Hepatocyte (in vitro differentiated cells): ENCODE measurements around the gene HHIPL2.

Experiments
- EZH2 ChIP-seq: fragments of 200-600 bp; sonication (generic); IDR thresholded peaks from 2 replicates; pipeline ENCODE4 v1.6.1; 2016; ENCODE audit warnings: antibody characterized with exemption, mild to moderate bottlenecking, borderline replicate concordance
- EZH2phosphoT487 ChIP-seq: fragments of 200-600 bp; sonication (generic); IDR thresholded peaks from one replicate; pipeline ENCODE4 v1.6.1; 2018; ENCODE audit warnings: antibody characterized with exemption, mild to moderate bottlenecking, low read depth, moderate library complexity; ENCODE audit not compliant: unreplicated experiment, severe bottlenecking
- TF ChIP-seq, protein P1 (sequence below): fragments of 200-600 bp; sonication (generic); IDR thresholded peaks from 2 replicates; pipeline ENCODE4 v1.5.1; 2016; ENCODE audit warnings: antibody characterized with exemption, mild to moderate bottlenecking; ENCODE audit not compliant: poor library complexity

DNA sequence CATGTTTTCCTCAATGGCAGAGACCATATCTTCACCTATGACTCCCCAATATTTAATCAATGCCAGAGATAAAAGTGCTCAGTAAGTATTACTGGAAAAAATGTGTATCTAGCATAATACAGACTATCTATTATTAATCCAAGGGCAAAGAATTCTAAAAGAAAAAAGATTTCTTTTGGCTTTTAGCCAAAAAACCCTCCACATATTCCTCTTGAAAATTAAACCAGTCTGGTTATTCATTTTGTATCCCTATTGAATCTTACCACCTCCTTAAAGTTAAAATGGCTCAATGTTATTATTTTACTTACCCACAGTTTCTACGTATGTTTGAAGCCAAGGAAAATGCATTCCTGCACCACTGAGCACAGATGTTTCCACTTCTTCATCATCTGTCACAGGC lies 40.2 kb upstream of the HHIPL2 start:
- TF ChIP-seq, protein P1, sequence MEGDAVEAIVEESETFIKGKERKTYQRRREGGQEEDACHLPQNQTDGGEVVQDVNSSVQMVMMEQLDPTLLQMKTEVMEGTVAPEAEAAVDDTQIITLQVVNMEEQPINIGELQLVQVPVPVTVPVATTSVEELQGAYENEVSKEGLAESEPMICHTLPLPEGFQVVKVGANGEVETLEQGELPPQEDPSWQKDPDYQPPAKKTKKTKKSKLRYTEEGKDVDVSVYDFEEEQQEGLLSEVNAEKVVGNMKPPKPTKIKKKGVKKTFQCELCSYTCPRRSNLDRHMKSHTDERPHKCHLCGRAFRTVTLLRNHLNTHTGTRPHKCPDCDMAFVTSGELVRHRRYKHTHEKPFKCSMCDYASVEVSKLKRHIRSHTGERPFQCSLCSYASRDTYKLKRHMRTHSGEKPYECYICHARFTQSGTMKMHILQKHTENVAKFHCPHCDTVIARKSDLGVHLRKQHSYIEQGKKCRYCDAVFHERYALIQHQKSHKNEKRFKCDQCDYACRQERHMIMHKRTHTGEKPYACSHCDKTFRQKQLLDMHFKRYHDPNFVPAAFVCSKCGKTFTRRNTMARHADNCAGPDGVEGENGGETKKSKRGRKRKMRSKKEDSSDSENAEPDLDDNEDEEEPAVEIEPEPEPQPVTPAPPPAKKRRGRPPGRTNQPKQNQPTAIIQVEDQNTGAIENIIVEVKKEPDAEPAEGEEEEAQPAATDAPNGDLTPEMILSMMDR, result no peak
- TF ChIP-seq EZH2 (no peak), EZH2phosphoT487 (no peak)
